Measurements from ENCODE around the gene ZNF33B. TPM values are rescaled to one million over a fixed set of nuclear protein-coding genes. Genes with fewer than 3 reads are reported as not detected.

ZNF33B gene
- total RNA-seq, 1 donor from 2014 or later, result 22.6 TPM

DNA sequence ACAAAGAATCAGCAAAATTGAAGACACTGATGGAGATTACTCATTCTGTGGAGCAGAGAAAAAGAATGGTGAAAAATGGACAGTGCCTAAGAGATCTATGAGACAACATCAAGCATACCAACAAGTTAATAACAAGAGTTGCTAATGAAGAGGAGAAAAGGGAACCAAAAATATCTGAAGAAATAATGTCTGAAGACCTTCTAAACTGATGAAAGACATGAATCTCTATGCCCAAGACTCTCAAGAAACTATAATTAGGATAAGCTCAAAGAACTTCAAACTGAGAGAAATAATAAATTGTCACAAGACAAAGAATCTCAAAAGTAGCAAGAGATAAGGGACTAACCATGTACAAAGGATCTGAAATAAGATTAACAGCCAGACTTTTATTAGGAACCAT lies 93.4 kb downstream of the ZNF33B start:
- Histone ChIP-seq H3K36me3 (ENCODE audit: control insufficient read depth, insufficient read depth, low read length) (no peaks in the 10 kb centered on the region), H3K4me3 (ENCODE audit: low read depth, low read length) (no peak overlapping the region), H3K27me3 (ENCODE audit: control insufficient read depth, insufficient read depth, low read length) (no peaks in the 10 kb centered on the region)
- DNase-seq (ENCODE audit: low read depth) (no peak), FAIRE-seq (no peak)
- TF ChIP-seq CTCF (IDR thresholded peaks at IDR 0.05; ENCODE audit: insufficient read depth, low read length, severe bottlenecking), result no peak

DNA sequence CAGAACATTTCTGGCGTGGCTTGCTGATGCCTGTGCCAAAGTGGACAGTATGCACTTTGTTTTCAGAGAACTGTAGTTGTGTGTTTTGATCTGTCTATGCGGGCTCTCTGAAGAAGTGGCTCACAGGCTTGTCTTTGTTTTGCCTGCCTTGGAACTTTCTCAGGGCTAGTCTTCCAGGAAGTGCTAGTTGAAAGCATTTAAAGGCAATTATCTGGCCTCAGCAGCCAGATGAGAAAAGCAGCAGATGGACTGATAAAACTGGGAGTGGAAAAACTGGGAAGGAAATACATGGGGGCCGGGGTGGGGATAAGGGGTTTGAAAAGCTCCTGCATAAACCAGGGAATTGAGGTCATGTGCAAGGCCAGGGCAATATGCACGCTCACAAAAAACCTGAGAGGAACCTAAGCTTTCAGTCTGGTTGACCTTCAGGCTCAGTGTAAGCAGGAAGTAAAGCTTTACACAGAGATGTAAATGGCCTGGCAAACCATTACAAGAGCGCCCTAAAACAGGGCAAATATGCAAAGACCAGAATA lies 94.5 kb downstream of the ZNF33B start:
- no peak overlapping the region for H3K4me3 ChIP-seq (ENCODE audit: low read depth, low read length)
- H3K27me3 ChIP-seq (ENCODE audit: control insufficient read depth, insufficient read depth, low read length), result no peaks in the 10 kb centered on the region
- DNase-seq (ENCODE audit: low read depth), result no peak
- FAIRE-seq, result no peak
- H3K36me3 ChIP-seq (ENCODE audit: control insufficient read depth, insufficient read depth, low read length), result no peaks in the 10 kb centered on the region
- no peak for TF ChIP-seq CTCF (IDR thresholded peaks at IDR 0.05; ENCODE audit: insufficient read depth, low read length, severe bottlenecking)

Other genes starting within 250 kb of the ZNF33B start
- 14.7 and 18.8 TPM in 2 replicates for gene BMS1, start 144.2 kb upstream of the ZNF33B start, total RNA-seq